Spinal cord (tissue), 10 donors: ENCODE data around the gene RAB32. TPM values are rescaled to one million over a fixed set of nuclear protein-coding genes. Genes with fewer than 3 reads are reported as not detected.

ENCODE experiments used
- DNase-seq, 6 donors: peaks; one replicate each; pipeline versions ENCODE4 v3.0.0 to v3.0.0-alpha.2; 2013 to 2015; ENCODE audit warnings: low spot score in 6 of 6, low read depth in 4 of 6
- H3K27ac ChIP-seq: one replicate; pipeline ENCODE4 v1.5.1; 2013; ENCODE audit warnings: low read depth, low read length, control low read depth
- H3K27me3 ChIP-seq: one replicate; pipeline ENCODE4 v1.6.1; 2013; ENCODE audit warnings: low read length; ENCODE audit not compliant: control insufficient read depth, insufficient read depth
- H3K36me3 ChIP-seq: one replicate; pipeline ENCODE4 v1.6.1; 2013; ENCODE audit warnings: low read length; ENCODE audit not compliant: control insufficient read depth, insufficient read depth
- H3K4me1 ChIP-seq: one replicate; pipeline ENCODE4 v1.6.1; 2013; ENCODE audit warnings: low read length; ENCODE audit not compliant: control insufficient read depth, insufficient read depth
- H3K4me3 ChIP-seq: one replicate; pipeline ENCODE4 v1.5.1; 2013; ENCODE audit warnings: low read depth, low read length, control low read depth
- H3K9me3 ChIP-seq: one replicate; pipeline ENCODE4 v1.6.1; 2013; ENCODE audit warnings: low read length; ENCODE audit not compliant: control insufficient read depth, insufficient read depth
- WGBS: methylation state at CpG from one replicate; pipeline ENCODE4 v1.1.5; 2013; ENCODE audit warnings: missing lambda C conversion rate; ENCODE audit not compliant: insufficient coverage; 5-methylcytosine and 5-hydroxymethylcytosine counted together
- long read RNA-seq, 4 donors: transcript quantifications; one replicate each; lab custom pipeline, GENCODE V29; 2026
- polyA plus RNA-seq, 2 donors: library from polyadenylated mRNA; unstranded; fragments of 120-200 nt; gene quantifications; one replicate each; pipeline ENCODE4 v1.2.1, GENCODE V29; 2013; ENCODE audit not compliant: insufficient read length in 2 of 2
- total RNA-seq, 2 donors: library from RNA; depleted of rRNA in 1 of 2; stranded (reverse); fragments of 120-200 nt in 1 of 2; fragments of >200 nt in 1 of 2; gene quantifications; one replicate each; pipeline versions ENCODE4 v1.2.3 to v1.2.4, GENCODE V29; 2013 to 2014
- donor health status: healthy.

RAB32 gene
- total RNA-seq (10 to 100 TPM; 18.1 to 29.1 TPM), polyA plus RNA-seq (10 to 100 TPM; 12.6 to 12.7 TPM)
- long read RNA-seq, donor 1, transcript RAB32-201 (3 exons, 1,217 nt): major isoform, 15 of 20 reads
- long read RNA-seq, donor 1, partial matches to known transcripts: 5 of 20 reads
- long read RNA-seq, donor 1, other reads (novel, unspliced or antisense): 0 of 20 reads
- long read RNA-seq, donor 2, partial matches to known transcripts: 0 of 3 reads
- long read RNA-seq, donor 2, other reads (novel, unspliced or antisense): 0 of 3 reads
- long read RNA-seq, donor 3, transcript RAB32-201 (3 exons, 1,217 nt): major isoform, 11 of 11 reads
- long read RNA-seq, donor 3, partial matches to known transcripts: 0 of 11 reads
- long read RNA-seq, donor 3, other reads (novel, unspliced or antisense): 0 of 11 reads
- long read RNA-seq, donor 4, transcript RAB32-201 (3 exons, 1,217 nt): major isoform, 22 of 67 reads
- long read RNA-seq, donor 4, partial matches to known transcripts: 45 of 67 reads
- long read RNA-seq, donor 4, other reads (novel, unspliced or antisense): 0 of 67 reads

DNA sequence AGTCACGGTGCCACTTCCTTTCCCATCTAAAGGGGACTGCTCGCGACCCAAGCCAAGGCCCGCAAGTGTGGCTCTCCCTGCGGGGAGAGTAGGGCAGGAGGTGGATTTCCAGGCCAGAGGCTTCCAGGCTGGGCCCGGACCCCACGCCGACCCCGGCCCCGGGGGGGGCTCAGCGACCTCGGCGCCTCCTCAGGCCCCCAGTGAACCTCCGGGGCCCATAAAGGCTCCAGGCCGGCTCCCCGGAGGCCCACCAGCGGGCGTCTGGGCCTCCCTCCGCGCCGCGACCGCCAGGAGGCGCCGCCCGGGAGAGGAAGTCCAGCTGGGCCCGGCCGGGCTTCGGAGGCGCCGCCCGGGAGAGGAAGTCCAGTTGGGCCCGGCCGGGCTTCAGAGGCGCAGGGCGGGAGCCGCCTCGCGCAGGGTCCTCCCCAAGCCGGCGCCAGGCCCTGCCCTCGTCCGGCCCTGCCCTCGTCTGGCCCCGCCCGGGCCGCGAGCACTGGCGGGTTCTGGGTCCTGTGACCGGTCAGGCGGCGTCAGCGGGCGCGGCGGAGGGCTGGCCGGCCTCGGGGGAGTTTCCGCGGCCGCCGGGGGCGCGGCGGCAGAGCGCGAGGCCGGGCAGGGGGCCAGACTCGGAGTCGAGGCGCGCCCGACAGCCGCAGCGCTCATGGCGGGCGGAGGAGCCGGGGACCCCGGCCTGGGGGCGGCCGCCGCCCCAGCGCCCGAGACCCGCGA, at the start of gene RAB32:
RAB32 (plus strand) TSS at position 623 of the 729 bp plus-strand sequence; CDS start at position 662, 39 bp downstream.
- Histone ChIP-seq H3K27me3 (no peaks in the 10 kb centered on the region), H3K36me3 (no peaks in the 10 kb centered on the region), H3K27ac (peak within 1 kb of the TSS; percentile 97), H3K9me3 (no peaks in the 10 kb centered on the region), H3K4me3 (peak within 1 kb of the TSS; percentile 85), H3K4me1 (peaks cover 12% of the 10 kb centered on the region)
- WGBS: 2% methylated on average over 85 of the region's 86 CpGs
- DNase-seq: peak in 5 of 6 donors; percentile 43 to 92 (median 61)

DNA sequence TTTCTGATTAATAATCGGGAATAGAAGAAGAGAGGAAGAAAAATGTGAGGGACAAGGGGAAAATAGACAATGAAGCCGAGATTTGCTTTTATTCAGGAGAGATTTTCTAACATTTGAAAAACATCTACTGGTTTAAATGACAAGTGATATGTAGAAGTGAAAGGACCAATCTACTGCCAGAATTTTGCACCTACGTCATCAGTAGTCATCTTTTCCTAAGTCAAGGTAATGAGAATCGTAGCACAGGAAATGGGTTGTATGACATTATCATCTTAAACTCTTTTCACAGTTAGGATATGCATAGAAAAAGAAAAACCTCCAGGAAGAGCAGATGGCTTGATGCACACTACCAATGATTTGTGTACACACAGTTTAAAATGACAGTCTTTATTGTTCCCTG, 45.3 kb upstream of the RAB32 start:
- Histone ChIP-seq H3K27me3 (no peaks in the 10 kb centered on the region), H3K4me1 (no peaks in the 10 kb centered on the region), H3K36me3 (no peaks in the 10 kb centered on the region), H3K4me3 (no peak overlapping the region), H3K27ac (no peak overlapping the region), H3K9me3 (no peaks in the 10 kb centered on the region)
- peak in 2 of 6 donors; percentile 23 to 44 for DNase-seq
- WGBS: 100% methylated on average over 1 of the region's 4 CpGs

DNA sequence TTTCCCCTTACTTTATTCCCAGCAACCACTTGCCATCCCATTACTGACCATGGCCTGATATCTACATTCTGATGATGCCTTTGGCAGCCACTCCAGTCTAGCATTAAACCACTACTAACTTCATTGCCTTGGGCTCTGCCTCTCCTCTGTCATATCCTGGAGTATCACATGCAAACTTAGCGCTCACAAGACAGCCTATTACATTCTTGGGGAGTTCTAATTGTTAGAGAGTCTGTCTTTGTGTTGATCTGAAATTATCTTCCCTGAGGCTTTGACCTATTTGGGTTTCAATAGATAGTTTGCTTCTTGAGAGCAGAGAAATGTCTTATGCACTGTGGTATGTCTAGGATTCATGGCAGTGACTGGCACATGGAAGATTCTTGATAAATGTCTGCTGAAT, 40.5 kb upstream of the RAB32 start:
- H3K4me1 ChIP-seq: no peaks in the 10 kb centered on the region
- no peak overlapping the region for H3K27ac ChIP-seq
- H3K27me3 ChIP-seq: no peaks in the 10 kb centered on the region
- H3K36me3 ChIP-seq: no peaks in the 10 kb centered on the region
- no peak overlapping the region for H3K4me3 ChIP-seq
- H3K9me3 ChIP-seq: no peaks in the 10 kb centered on the region
- no CpG with 5 or more reads among the region's 1 CpG for WGBS
- no peak for DNase-seq

DNA sequence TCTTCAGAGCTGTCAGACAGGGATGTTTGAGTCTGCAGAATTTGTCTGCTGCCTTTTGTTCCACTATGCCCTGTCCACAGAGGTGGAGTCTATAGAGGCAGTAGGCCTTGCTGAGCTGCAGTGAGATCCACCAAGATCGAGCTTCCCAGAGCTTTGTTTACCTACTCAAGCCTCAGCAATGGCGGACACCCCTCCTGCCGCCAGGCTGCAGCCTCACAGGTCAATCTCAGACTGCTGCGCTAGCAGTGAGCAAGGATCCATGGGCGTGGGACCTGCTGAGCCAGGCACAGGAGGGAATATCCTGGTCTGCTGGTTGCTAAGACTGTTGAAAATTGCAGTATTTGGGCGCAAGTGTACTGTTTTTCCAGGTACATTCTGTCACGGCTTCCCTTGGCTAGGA, 28.4 kb upstream of the RAB32 start:
- H3K27ac ChIP-seq: no peak overlapping the region
- WGBS: 94% methylated on average over 7 of the region's 7 CpGs
- H3K27me3 ChIP-seq: no peaks in the 10 kb centered on the region
- no peaks in the 10 kb centered on the region for H3K4me1 ChIP-seq
- no peak for DNase-seq
- no peak overlapping the region for H3K4me3 ChIP-seq
- H3K9me3 ChIP-seq: no peaks in the 10 kb centered on the region
- no peaks in the 10 kb centered on the region for H3K36me3 ChIP-seq

DNA sequence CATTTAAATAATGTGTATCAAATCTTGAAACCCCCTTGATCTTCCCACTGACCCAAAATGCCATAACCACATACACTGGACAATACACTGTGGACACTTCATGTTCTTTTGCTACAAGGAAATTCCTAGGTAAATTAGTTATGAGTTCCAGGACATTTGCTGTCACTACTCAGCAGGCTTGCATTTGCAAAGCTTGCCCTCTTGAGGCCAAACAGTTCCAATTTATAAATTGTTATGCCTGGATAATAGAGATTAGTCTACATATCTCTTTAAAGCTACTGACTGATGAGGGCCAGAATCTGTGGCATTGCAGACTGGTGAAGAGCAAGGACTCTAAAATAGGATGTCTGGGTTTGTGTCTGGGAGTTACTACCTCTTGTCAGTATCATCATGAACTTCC, 17.4 kb upstream of the RAB32 start:
- Histone ChIP-seq H3K27me3 (no peaks in the 10 kb centered on the region), H3K4me1 (no peaks in the 10 kb centered on the region), H3K4me3 (no peak overlapping the region), H3K9me3 (no peaks in the 10 kb centered on the region), H3K27ac (no peak overlapping the region), H3K36me3 (no peaks in the 10 kb centered on the region)
- peak in 1 of 6 donors; percentile 22 for DNase-seq

DNA sequence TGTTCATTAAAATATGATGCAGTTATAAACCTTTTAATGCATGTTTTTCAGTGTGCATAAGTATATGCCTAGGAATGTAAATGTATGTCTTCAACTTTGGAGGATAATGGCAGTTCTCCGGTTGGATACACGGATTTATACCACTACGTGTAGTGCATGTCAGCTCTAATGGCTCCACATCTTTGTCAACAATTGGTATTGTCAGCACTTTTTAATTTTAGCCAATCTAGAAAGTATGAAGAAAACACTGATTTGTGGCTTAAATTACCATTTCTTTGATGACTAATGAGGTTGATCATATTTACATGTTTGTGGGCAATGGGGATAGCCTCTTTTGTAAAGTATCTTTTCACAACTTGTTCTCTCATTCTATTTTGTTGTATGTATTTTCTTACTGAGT, 10.9 kb upstream of the RAB32 start:
- no peak overlapping the region for H3K27ac ChIP-seq
- no peaks in the 10 kb centered on the region for H3K36me3 ChIP-seq
- WGBS: 100% methylated on average over 1 of the region's 3 CpGs

DNA sequence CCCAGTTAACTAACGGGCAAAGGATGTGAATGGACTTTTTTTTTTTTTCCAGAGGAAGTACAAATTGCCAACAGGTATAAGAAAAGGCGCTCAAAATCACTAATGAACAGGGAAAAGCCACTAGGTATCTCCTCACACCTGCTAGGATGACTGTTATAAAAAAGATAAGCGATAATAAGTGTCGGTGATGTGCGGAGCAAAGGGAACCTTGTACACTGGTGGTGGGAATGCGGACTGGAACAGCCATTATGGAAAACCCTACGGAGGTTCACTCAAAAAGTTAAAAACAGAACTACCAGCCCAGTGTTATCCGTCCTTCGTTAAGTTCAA, 787 bp upstream of the RAB32 start:
- Histone ChIP-seq H3K9me3 (no peaks in the 10 kb centered on the region), H3K27me3 (no peaks in the 10 kb centered on the region), H3K4me1 (peaks cover 12% of the 10 kb centered on the region), H3K36me3 (no peaks in the 10 kb centered on the region), H3K27ac (no peak overlapping the region), H3K4me3 (peak overlapping the region; percentile 49)
- 83% methylated on average over 2 of the region's 9 CpGs for WGBS
- DNase-seq: no peak

More for the DNA sequence above, 10.9 kb upstream of the RAB32 start:
- H3K9me3 ChIP-seq: no peaks in the 10 kb centered on the region
- no peak overlapping the region for H3K4me3 ChIP-seq
- no peaks in the 10 kb centered on the region for H3K27me3 ChIP-seq
- H3K4me1 ChIP-seq: no peaks in the 10 kb centered on the region
- no peak for DNase-seq

DNA sequence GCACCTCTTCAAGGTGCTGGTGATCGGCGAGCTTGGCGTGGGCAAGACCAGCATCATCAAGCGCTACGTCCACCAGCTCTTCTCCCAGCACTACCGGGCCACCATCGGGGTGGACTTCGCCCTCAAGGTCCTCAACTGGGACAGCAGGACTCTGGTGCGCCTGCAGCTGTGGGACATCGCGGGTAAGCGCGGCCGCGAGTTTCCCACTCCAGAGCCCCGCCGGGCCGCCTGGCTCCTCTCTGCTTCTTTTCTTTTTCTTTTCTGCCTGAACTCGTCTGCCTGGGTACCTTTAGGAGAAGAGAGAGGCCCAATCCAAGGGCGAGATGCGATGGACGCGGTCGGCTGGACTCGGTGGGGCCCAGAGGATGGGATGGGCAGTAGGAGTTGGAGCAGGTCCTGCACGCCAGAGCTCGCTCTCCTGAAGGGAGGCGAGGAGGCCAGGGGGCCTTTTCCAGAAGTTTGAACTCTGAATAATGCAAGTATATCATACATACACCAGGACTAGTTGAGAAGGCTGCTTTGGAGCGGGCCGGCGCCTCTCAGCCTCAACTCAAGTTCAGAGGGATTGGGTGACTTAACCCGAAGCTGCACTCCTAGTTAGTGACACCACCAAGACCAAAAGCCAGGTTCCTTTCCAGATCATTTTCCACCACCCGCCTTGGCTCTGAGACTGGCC, 445 bp downstream of the RAB32 start:
- no peaks in the 10 kb centered on the region for H3K36me3 ChIP-seq
- peak overlapping the region; percentile 85 for H3K4me3 ChIP-seq
- no peaks in the 10 kb centered on the region for H3K27me3 ChIP-seq
- WGBS: 16% methylated on average over 28 of the region's 33 CpGs
- peak in 4 of 6 donors; percentile 17 to 54 (median 34) for DNase-seq
- H3K9me3 ChIP-seq: no peaks in the 10 kb centered on the region
- peak overlapping the region; percentile 97 for H3K27ac ChIP-seq
- peaks cover 12% of the 10 kb centered on the region for H3K4me1 ChIP-seq

DNA sequence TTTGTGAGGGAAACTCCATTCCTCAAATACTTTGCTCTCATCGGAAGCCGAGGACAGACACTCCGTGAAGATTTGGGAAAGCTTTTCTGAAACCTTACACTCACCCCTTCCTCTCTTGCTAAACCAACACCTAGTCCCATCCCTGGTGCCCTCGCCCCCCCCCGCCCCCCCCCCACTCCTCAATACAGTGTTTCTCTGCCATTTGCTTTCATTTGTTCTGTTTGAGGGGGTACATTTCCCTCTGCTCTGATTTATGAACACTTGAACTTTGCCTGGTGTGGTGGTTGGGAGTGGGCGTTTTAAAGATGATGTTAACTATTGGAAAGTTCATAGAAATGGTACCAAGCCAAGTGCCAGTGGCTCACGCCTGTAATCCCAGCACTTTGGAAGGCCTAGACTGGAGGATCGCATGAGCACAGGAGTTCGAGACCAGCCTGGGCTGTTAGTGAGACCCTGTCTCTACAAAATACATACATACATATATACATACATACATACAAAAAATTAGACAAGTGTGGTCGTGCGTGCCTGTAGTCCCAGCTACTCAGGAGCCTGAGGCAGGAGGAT, 1.1 kb downstream of the RAB32 start:
- no peak for DNase-seq
- Histone ChIP-seq H3K27me3 (no peaks in the 10 kb centered on the region), H3K4me3 (peak overlapping the region; percentile 85), H3K4me1 (peaks cover 12% of the 10 kb centered on the region), H3K9me3 (no peaks in the 10 kb centered on the region), H3K27ac (peak overlapping the region; percentile 97), H3K36me3 (no peaks in the 10 kb centered on the region)
- WGBS: 96% methylated on average over 4 of the region's 11 CpGs
